ENCODE results near the gene OR2T8.

OR2T8 gene, protein sequence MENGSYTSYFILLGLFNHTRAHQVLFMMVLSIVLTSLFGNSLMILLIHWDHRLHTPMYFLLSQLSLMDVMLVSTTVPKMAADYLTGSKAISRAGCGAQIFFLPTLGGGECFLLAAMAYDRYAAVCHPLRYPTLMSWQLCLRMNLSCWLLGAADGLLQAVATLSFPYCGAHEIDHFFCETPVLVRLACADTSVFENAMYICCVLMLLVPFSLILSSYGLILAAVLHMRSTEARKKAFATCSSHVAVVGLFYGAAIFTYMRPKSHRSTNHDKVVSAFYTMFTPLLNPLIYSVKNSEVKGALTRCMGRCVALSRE

DNA sequence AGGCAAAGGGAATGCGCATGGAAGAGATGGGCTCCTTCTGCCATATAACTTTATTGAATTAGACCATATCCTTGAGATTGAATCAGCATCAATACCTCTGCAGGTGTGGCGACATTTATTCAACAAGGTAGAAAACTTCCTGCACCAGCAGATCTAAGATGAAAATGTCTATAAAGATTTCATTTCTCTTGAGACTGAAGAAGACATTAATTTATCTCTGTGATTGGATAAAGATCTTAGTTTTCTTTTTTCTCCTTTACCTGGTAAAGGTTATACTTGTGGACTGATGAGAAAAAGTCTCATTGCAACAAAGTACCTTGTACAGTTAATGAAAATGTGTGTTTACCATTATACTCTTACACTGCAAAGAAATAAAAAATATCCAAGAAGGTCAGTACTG is at the start of gene OR2T8:
Gene OR2T8, plus strand, starts transcription at position 301 of the 400 bp plus-strand sequence. CDS start 766 bp downstream, outside the sequence.
- in situ Hi-C loops (cut with MboI; ENCODE audit: low sequenced_read_pairs, unreplicated experiment) = no loop called here
- TF ChIP-seq, protein P1, sequence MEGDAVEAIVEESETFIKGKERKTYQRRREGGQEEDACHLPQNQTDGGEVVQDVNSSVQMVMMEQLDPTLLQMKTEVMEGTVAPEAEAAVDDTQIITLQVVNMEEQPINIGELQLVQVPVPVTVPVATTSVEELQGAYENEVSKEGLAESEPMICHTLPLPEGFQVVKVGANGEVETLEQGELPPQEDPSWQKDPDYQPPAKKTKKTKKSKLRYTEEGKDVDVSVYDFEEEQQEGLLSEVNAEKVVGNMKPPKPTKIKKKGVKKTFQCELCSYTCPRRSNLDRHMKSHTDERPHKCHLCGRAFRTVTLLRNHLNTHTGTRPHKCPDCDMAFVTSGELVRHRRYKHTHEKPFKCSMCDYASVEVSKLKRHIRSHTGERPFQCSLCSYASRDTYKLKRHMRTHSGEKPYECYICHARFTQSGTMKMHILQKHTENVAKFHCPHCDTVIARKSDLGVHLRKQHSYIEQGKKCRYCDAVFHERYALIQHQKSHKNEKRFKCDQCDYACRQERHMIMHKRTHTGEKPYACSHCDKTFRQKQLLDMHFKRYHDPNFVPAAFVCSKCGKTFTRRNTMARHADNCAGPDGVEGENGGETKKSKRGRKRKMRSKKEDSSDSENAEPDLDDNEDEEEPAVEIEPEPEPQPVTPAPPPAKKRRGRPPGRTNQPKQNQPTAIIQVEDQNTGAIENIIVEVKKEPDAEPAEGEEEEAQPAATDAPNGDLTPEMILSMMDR (IDR thresholded peaks at IDR 0.05; ENCODE audit: borderline replicate concordance, control extremely low read depth, extremely low read depth, insufficient read depth, missing control alignments) = no peak
- DNase-seq (ENCODE audit: low spot score) = no peak

DNA sequence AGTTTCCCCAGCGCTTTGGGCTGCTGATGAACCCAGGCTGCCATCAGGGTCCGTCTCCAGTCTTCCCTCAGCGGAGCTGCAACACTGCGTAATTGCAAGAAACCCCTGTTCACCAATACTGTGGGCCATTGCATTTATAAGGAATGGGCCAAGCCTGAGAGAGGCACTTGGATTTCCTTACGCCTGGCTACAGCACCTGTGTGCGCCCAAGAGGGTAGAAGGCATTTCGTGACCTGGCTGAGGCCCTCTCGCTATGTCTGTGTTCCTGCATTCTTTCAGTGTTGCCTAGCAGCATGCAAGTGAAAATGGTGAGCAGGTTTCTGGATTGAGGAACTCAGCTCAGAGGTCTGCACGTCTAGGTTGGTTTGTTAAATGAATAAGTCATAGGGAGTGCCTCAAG is 36.7 kb upstream of the OR2T8 start:
- in situ Hi-C loops (cut with MboI; ENCODE audit: low sequenced_read_pairs, unreplicated experiment) = no loop called here
- TF ChIP-seq, protein P1 (IDR thresholded peaks at IDR 0.05; ENCODE audit: borderline replicate concordance, control extremely low read depth, extremely low read depth, insufficient read depth, missing control alignments) = no peak

DNA sequence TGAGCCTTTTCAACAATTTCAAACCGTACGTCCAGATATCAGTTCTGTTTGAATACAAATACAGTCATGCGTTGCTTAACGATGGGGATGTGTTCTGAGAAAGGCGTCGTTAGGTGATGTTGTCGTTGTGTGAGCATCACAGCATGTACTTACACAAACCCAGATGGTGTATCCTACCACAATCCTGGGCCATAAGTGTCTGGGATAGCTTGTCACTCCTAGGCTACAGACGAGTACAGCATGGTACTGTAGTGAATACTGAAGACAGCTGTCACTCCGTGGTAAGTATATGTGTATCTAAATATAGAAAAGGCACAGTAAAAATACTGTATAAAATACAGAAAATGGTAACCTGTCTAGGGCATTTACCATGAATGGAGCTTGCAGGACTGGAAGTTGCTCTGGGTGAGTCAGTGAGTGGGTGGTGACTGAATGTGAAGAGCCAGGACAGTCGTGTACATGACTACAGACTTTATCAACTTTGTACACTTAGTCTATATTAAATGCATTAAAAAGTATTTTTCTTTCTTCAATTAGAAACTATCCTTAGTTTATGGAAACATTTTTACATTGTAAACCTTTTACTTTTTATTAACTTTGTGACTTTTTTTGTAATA is 35.1 kb upstream of the OR2T8 start:
- in situ Hi-C loops (cut with MboI; ENCODE audit: low sequenced_read_pairs, unreplicated experiment) = no loop called here
- TF ChIP-seq, protein P1 (IDR thresholded peaks at IDR 0.05; ENCODE audit: borderline replicate concordance, control extremely low read depth, extremely low read depth, insufficient read depth, missing control alignments) = no peak
- no peak for DNase-seq (ENCODE audit: low spot score)

More for the DNA sequence above, 36.7 kb upstream of the OR2T8 start:
- DNase-seq (ENCODE audit: low spot score) = no peak

DNA sequence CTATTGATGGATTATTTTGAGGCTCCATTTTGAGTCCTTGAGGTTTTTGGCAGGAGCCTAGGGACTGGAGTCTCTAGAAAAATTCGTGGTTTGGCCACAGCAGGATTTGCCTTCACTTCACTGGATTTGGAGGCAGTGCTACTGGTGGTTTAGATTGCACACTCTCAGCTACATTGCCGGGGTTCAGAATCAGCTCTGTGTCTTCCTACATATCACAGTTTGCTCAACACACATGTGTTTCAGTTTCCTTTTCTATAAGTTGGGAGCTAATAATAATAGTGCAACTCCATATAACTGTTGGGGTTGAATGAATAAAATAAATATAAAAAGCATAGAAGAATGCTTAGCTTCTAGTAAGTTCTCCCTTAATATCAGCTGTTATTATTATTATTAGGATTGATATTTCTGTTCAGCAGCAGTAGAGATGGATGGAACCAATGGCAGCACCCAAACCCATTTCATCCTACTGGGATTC is 24.9 kb upstream of the OR2T8 start, which contains the start of gene OR2W3:
Gene OR2W3, plus strand, starts transcription at position 425 of the 475 bp plus-strand sequence. Its CDS starts 0 bp downstream, at position 425.
- TF ChIP-seq, protein P1 (IDR thresholded peaks at IDR 0.05; ENCODE audit: borderline replicate concordance, control extremely low read depth, extremely low read depth, insufficient read depth, missing control alignments) = no peak
- in situ Hi-C loops (cut with MboI; ENCODE audit: low sequenced_read_pairs, unreplicated experiment) = no loop called here
- DNase-seq (ENCODE audit: low spot score) = no peak

DNA sequence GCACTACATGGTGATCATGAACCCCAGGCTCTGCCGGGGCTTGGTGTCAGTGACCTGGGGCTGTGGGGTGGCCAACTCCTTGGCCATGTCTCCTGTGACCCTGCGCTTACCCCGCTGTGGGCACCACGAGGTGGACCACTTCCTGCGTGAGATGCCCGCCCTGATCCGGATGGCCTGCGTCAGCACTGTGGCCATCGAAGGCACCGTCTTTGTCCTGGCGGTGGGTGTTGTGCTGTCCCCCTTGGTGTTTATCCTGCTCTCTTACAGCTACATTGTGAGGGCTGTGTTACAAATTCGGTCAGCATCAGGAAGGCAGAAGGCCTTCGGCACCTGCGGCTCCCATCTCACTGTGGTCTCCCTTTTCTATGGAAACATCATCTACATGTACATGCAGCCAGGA is 24.1 kb upstream of the OR2T8 start:
- in situ Hi-C loops (cut with MboI; ENCODE audit: low sequenced_read_pairs, unreplicated experiment) = no loop called here
- TF ChIP-seq, protein P1 (IDR thresholded peaks at IDR 0.05; ENCODE audit: borderline replicate concordance, control extremely low read depth, extremely low read depth, insufficient read depth, missing control alignments) = no peak
- DNase-seq (ENCODE audit: low spot score) = no peak

DNA sequence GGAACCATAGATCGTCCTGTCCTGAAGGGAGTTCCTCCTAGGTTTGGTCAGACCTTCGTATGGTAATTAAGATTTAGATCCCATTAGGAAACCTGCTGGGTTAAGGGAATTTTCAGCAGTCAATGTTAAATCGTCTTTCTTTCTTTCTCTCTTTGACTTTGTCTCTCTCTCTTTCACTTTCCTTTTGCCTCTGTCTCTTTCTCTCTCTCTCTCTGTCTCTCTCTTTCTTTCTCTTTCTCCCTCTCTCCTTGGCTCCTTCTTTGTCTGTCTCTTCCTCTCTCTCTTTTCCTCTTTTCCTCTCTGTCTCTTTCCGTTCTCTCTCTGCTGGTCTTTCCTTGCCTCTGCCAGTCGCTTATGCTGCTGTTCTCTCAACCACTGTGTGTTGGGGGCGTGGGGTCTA is 15.9 kb upstream of the OR2T8 start:
- TF ChIP-seq, protein P1 (IDR thresholded peaks at IDR 0.05; ENCODE audit: borderline replicate concordance, control extremely low read depth, extremely low read depth, insufficient read depth, missing control alignments) = no peak
- in situ Hi-C loops (cut with MboI; ENCODE audit: low sequenced_read_pairs, unreplicated experiment) = no loop called here
- no peak for DNase-seq (ENCODE audit: low spot score)

All from GM13976 (cell line).